Endothelial cell of umbilical vein (primary cell): Measurements from ENCODE around the gene PRKD1. TPM values are rescaled to one million over a fixed set of nuclear protein-coding genes. Genes with fewer than 3 reads are reported as not detected.

Experiments
- BruUV-seq: library from RNA; stranded (reverse); fragments of 400-500 nt; replicated peaks from 2 replicates; lab custom pipeline; 2021; lab: Mats Ljungman, UMichigan
- CTCF ChIA-PET: fragments of 300-600, 350-600 bp; sonication (Branson Sonifier 250); formaldehyde crosslinking; loops from one replicate; lab custom pipeline; 2021; ENCODE audit warnings: antibody characterized with exemption, inconsistent platforms; lab: Charles Lee
- POLR2A ChIA-PET: fragments of 300-600, 350-600 bp; sonication (Branson Sonifier 250); formaldehyde crosslinking; loops from one replicate; lab custom pipeline; 2021; ENCODE audit warnings: antibody characterized with exemption, inconsistent platforms; lab: Charles Lee
- DNase-seq: peaks from one replicate; pipeline ENCODE4 v3.0.0-alpha.2; 2011; ENCODE audit warnings: low read depth, low spot score
- FAIRE-seq: peaks from 2 replicates; lab custom pipeline; 2011; peaks lifted over from hg19 to GRCh38; lab: Jason Lieb, UNC
- H2AFZ ChIP-seq: 2 replicates; pipeline ENCODE4 v1.6.0; 2012; ENCODE audit warnings: low read depth, low read length, control low read depth, inconsistent platforms
- H3K27ac ChIP-seq: 2 replicates; pipeline ENCODE4 v1.5.1; 2011; ENCODE audit warnings: low read depth, mild to moderate bottlenecking, control low read depth, low read length, moderate library complexity; ENCODE audit not compliant: insufficient read depth
- H3K27me3 ChIP-seq, 2 experiments: 2 replicates each; pipeline versions ENCODE4 v1.6.0 to v1.6.1; 2011; ENCODE audit warnings: low read length in 2 of 2, mixed read lengths in 1 of 2; ENCODE audit not compliant: control insufficient read depth in 2 of 2, insufficient read depth in 2 of 2
- H3K36me3 ChIP-seq, 2 experiments: 2 replicates in 1 of 2; 3 replicates in 1 of 2; pipeline ENCODE4 v1.5.1; 2011; ENCODE audit warnings: low read length in 2 of 2, mild to moderate bottlenecking in 1 of 2, moderate library complexity in 1 of 2; ENCODE audit not compliant: control insufficient read depth in 2 of 2, insufficient read depth in 2 of 2; ENCODE audit errors: extremely low read depth in 1 of 2
- H3K4me1 ChIP-seq: 3 replicates; pipeline ENCODE4 v1.5.1; 2011; ENCODE audit warnings: mild to moderate bottlenecking, low read length; ENCODE audit not compliant: control insufficient read depth, insufficient read depth; ENCODE audit errors: extremely low read depth
- H3K4me2 ChIP-seq: 2 replicates; pipeline ENCODE4 v1.6.1; 2011; ENCODE audit warnings: low read length, control low read depth, mixed read lengths; ENCODE audit not compliant: insufficient read depth
- H3K4me3 ChIP-seq, 3 experiments: fragments of 200-600 bp in 1 of 3; sonication (generic), shearing (Covaris generic) in 1 of 3; replicated peaks in 1 of 3; 2 replicates each; pipeline ENCODE4 v1.5.1; 2011 to 2016; ENCODE audit warnings: control low read depth in 3 of 3, low read length in 3 of 3, mild to moderate bottlenecking in 2 of 3, inconsistent platforms in 1 of 3, low read depth in 1 of 3, moderate library complexity in 1 of 3; ENCODE audit not compliant: insufficient read depth in 1 of 3
- H3K79me2 ChIP-seq: 2 replicates; pipeline ENCODE4 v1.6.0; 2012; ENCODE audit warnings: low read length, inconsistent platforms; ENCODE audit not compliant: control insufficient read depth, insufficient read depth
- H3K9ac ChIP-seq: replicated peaks from 2 replicates; pipeline ENCODE3; 2011; ENCODE audit warnings: low read length, control low read depth; ENCODE audit not compliant: insufficient read depth; ENCODE audit errors: extremely low read depth
- H3K9me1 ChIP-seq: replicated peaks from 3 replicates; pipeline ENCODE4 v1.6.0; 2011; ENCODE audit warnings: mild to moderate bottlenecking, low read length; ENCODE audit not compliant: control insufficient read depth, insufficient read depth; ENCODE audit errors: extremely low read depth
- H3K9me3 ChIP-seq: replicated peaks from 2 replicates; pipeline ENCODE4 v1.5.1; 2012; ENCODE audit warnings: low read length, inconsistent platforms; ENCODE audit not compliant: control insufficient read depth, insufficient read depth
- H4K20me1 ChIP-seq: replicated peaks from 2 replicates; pipeline ENCODE3; 2011; ENCODE audit warnings: mild to moderate bottlenecking, low read length; ENCODE audit not compliant: control insufficient read depth, insufficient read depth; ENCODE audit errors: extremely low read depth
- CTCF ChIP-seq, 2 donors: IDR thresholded peaks; 1 replicate in 1 of 2; 2 replicates in 1 of 2; pipeline ENCODE4 v1.5.1; 2011; ENCODE audit warnings: low read length in 2 of 2, mild to moderate bottlenecking in 2 of 2, moderate library complexity in 2 of 2, control low read depth in 1 of 2, inconsistent platforms in 1 of 2, low read depth in 1 of 2; ENCODE audit not compliant: insufficient read depth in 1 of 2; ENCODE audit errors: extremely low read depth in 1 of 2
- EZH2 ChIP-seq: IDR thresholded peaks from 2 replicates; pipeline ENCODE4 v1.6.1; 2012; ENCODE audit warnings: borderline replicate concordance, low read depth, mild to moderate bottlenecking, moderate library complexity, low read length, inconsistent platforms; ENCODE audit not compliant: severe bottlenecking
- JUN ChIP-seq: IDR thresholded peaks from 2 replicates; pipeline ENCODE4 v1.6.1; 2011; ENCODE audit warnings: borderline replicate concordance, low read depth; ENCODE audit not compliant: insufficient read length, insufficient read depth
- MAX ChIP-seq: IDR thresholded peaks from 2 replicates; pipeline ENCODE4 v1.6.1; 2011; ENCODE audit not compliant: insufficient read depth, insufficient read length
- MYC ChIP-seq: IDR thresholded peaks from one replicate; pipeline ENCODE4 v1.6.1; 2011; ENCODE audit warnings: mild to moderate bottlenecking, low read depth, low read length
- POLR2AphosphoS5 ChIP-seq: IDR thresholded peaks from 2 replicates; pipeline ENCODE4 v1.6.1; 2012; ENCODE audit warnings: low read depth, mild to moderate bottlenecking, control low read depth, low read length, moderate library complexity; ENCODE audit not compliant: insufficient read depth
- dilution Hi-C: fragments of 300-500 bp; cut with MboI; formaldehyde crosslinking; loops from one replicate; pipeline ENCODE4 v1.15.0; 2019; ENCODE audit warnings: low sequenced_read_pairs; ENCODE audit not compliant: extremely low pct_ligation_motif_present
- intact Hi-C: fragments of 100-400 bp; cut with micrococcal nuclease; formaldehyde crosslinking; loops from one replicate; pipeline ENCODE4 v1.10.0; 2022
- polyA plus RNA-seq, 4 experiments: library from polyadenylated mRNA; depleted of rRNA in 3 of 4; stranded (reverse) in 3 of 4; unstranded in 1 of 4; fragments of >200 nt; gene quantifications; 2 replicates each; pipeline versions ENCODE4 v1.2.1 to v1.2.3, GENCODE V29; 2011 to 2012; ENCODE audit warnings: missing spikeins in 1 of 4
- small RNA-seq: library from RNA; depleted of rRNA; stranded (forward); fragments of <200 nt; gene quantifications from one replicate; pipeline ENCODE3, GENCODE V24; 2012; ENCODE audit warnings: low replicate concordance, low read depth; ENCODE audit not compliant: insufficient read depth, insufficient read length
- total RNA-seq: library from RNA; stranded (reverse); gene quantifications from 2 replicates; pipeline ENCODE4 v1.2.3, GENCODE V29; 2021

Gene PRKD1
- total and polyA plus RNA-seq, 2 donors (not counting 3 experiments of a cell fraction or from before 2014, with no cell fraction given), result 3.9 to 10.9 TPM

DNA sequence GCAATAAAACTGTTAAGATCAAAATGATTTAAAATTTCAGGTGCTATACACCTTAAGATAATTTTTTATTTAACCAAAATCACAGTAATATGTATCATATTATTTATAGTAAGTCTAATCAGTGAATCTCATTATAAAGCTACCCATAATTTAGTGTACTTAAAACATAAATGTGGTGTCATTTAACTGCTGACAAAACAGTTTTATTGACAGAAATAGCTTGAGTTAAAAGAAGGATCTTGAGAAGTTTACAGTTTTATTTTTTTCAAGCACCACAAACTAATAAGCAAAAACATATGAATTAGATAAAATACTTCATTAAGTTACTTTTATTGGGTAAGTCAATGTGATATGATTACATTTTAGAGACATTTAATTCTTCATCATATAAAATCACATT, 400.4 kb downstream of the PRKD1 start:
- TF ChIP-seq EZH2 (no peak), MAX (no peak), JUN (no peak), MYC (no peak), POLR2AphosphoS5 (no peak), CTCF (IDR thresholded peaks at IDR 0.05; ENCODE audit: extremely low read depth in 1 of 2, insufficient read depth in 1 of 2, low read depth in 1 of 2, low read length in 2 of 2) (no peak)
- Histone ChIP-seq H3K79me2 (no peaks in the 10 kb centered on the region), H3K4me2 (no peak overlapping the region), H3K9ac (no peak overlapping the region), H4K20me1 (no peaks in the 10 kb centered on the region), H3K27me3 (peaks cover 3 to 6% of the 10 kb centered on the region in 2 experiments), H3K4me1 (no peaks in the 10 kb centered on the region), H3K4me3 (no peak overlapping the region), H2AFZ (no peak overlapping the region), H3K9me3 (no peaks in the 10 kb centered on the region), H3K9me1 (no peaks in the 10 kb centered on the region), H3K27ac (no peak overlapping the region), H3K36me3 (no peaks in the 10 kb centered on the region)
- dilution Hi-C loops (no loop called here), intact Hi-C loops (no loop called here)
- BruUV-seq, result no TSS peak
- DNase-seq (no peak), FAIRE-seq (peak; percentile 33)
- ChIA-PET POLR2A (no interaction called here), CTCF (interaction anchor here (1.0 to 1.5 kb wide), 3 partner anchors 9 to 770 kb away, joined by 5 to 7 read pairs (median 6); no protein-coding TSS in a partner anchor)

Small RNA genes within 50 kb of the gene (small RNA-seq; reads per million reads assigned to genes)
- not detected for gene RNU6-1234P
